Nephron progenitor cell (in vitro differentiated cells): Measurements from ENCODE around the gene GFRA1.

Experiments
- DNase-seq: peaks from one replicate; pipeline ENCODE4 v3.0.0; 2021
- H3K27ac Mint-ChIP-seq: 2 replicates; pipeline ENCODE4 v1.8.0; 2021; ENCODE audit warnings: mild to moderate bottlenecking, moderate library complexity, mixed read lengths
- H3K27me3 Mint-ChIP-seq: 2 replicates; pipeline ENCODE4 v1.8.0; 2021; ENCODE audit warnings: mild to moderate bottlenecking, low read depth, mixed read lengths; ENCODE audit not compliant: poor library complexity
- H3K36me3 Mint-ChIP-seq: 2 replicates; pipeline ENCODE4 v1.8.0; 2021; ENCODE audit warnings: low read depth, mixed read lengths
- H3K4me1 Mint-ChIP-seq: 2 replicates; pipeline ENCODE4 v1.8.0; 2021; ENCODE audit warnings: mixed read lengths
- H3K4me3 Mint-ChIP-seq: 2 replicates; pipeline ENCODE4 v1.8.0; 2021; ENCODE audit warnings: mild to moderate bottlenecking, moderate library complexity, mixed read lengths
- H3K9me3 Mint-ChIP-seq: 2 replicates; pipeline ENCODE4 v1.8.0; 2021; ENCODE audit warnings: mild to moderate bottlenecking, moderate library complexity, mixed read lengths
- TF ChIP-seq, protein P1 (sequence below): fragments of 200-600 bp; sonication (generic); IDR thresholded peaks from 2 replicates; pipeline ENCODE4 v1.5.0; 2021; ENCODE audit warnings: antibody characterized with exemption

GFRA1 gene

DNA sequence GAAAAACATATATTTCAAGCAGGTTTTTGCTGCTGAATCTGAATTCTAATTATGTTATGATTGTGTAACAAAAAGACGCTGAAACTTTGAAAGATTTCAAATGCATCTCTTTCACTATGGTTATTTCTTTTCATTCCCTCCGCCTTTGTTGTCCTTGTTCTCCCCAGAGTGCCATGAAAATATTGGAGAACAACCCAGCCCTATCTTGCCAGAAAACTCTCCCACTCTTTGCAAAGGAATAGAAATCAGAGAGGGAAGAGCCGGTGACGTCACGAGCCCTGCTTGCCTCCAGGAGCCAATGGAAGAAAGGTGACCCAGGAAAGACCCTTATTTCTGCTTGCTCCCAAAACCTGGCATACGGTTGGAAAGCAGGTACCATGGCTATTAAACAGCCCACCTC is 3.4 kb downstream of the GFRA1 start:
- TF ChIP-seq, protein P1, sequence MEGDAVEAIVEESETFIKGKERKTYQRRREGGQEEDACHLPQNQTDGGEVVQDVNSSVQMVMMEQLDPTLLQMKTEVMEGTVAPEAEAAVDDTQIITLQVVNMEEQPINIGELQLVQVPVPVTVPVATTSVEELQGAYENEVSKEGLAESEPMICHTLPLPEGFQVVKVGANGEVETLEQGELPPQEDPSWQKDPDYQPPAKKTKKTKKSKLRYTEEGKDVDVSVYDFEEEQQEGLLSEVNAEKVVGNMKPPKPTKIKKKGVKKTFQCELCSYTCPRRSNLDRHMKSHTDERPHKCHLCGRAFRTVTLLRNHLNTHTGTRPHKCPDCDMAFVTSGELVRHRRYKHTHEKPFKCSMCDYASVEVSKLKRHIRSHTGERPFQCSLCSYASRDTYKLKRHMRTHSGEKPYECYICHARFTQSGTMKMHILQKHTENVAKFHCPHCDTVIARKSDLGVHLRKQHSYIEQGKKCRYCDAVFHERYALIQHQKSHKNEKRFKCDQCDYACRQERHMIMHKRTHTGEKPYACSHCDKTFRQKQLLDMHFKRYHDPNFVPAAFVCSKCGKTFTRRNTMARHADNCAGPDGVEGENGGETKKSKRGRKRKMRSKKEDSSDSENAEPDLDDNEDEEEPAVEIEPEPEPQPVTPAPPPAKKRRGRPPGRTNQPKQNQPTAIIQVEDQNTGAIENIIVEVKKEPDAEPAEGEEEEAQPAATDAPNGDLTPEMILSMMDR: no peak
- peaks cover 76% of the 10 kb centered on the region for H3K27me3 Mint-ChIP-seq
- no peaks in the 10 kb centered on the region for H3K36me3 Mint-ChIP-seq
- H3K4me1 Mint-ChIP-seq: peaks cover 24% of the 10 kb centered on the region
- H3K27ac Mint-ChIP-seq: no peak overlapping the region
- no peak overlapping the region for H3K4me3 Mint-ChIP-seq
- H3K9me3 Mint-ChIP-seq: no peaks in the 10 kb centered on the region
- DNase-seq: no peak

DNA sequence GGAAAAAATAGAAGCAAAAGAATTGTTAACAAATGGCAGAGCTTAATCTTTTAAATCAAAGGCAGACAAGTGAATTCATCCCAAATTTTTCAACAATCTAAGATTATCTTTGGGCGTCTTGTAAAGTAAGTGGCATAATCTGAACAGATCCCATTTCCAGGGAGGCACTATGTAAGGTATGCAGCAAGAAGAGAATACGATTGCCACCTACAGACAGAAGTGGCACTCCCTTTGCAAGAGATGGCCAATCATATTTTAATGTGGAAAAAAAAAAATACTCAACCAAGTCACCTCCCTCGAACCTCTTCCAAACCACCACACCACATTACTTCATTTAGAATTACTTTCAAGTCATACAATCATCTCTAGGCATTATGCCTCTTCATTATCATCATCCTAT is 4.0 kb downstream of the GFRA1 start:
- Mint-ChIP-seq H3K4me3 (no peak overlapping the region), H3K4me1 (peaks cover 18% of the 10 kb centered on the region), H3K27ac (no peak overlapping the region), H3K36me3 (no peaks in the 10 kb centered on the region), H3K27me3 (peaks cover 69% of the 10 kb centered on the region), H3K9me3 (no peaks in the 10 kb centered on the region)
- DNase-seq: no peak
- TF ChIP-seq, protein P1: no peak

DNA sequence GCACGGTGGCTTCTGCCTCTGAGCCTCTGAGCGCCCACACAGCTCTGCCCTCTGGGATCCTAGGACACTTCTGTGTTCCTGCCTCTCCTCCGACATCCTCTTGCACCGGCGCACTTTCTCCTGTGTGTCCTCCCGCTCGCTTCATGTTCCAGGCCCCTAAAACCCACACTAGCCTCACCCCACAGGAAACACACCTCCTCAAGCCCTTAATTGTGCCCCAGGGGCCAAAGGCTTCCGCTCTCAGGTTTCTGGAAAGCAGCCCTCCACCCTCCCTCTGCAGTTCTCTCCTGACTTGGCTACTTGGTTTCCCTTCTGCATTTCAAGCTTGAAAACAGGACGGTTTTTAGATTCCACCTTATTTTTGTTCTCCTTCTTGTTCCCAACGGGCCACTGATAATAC is 7.3 kb downstream of the GFRA1 start:
- Mint-ChIP-seq H3K27ac (no peak overlapping the region), H3K4me3 (no peak overlapping the region)

DNA sequence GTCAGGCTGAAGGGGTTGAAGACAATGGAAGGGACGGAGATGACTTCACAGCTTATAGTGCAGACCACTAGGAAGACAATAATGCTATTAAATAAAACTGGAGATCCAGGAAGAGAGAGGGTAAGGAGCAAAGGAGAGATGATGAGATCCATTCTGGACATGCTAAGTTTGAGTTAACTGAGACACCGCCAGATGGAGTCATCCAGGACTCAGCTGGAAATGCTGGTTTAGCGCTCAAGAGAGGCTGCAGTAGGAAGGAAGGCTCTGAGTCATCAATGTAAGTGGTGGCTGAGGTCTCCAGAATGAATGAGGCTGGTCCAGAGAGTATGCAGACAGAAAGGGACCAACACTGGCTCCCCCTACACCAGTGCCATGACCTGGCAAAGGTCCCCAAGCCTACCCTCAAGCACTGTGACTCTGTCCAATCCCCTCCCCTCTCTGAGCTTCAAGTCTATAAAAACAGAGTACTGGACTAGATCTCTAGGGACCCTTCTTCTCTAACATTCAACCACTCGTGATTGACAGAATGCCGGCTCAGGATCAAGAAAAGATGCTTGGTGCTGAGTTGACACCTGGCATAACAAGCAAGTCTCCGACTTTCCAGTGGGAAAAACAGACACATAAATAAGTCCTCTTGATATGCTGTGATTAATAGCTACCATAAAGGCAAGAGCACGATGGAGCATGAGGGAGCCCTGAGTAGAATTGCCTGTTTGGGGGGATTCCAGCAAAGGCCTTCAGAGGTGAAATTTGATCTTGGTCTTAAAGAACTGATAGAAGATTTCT is 8.9 kb downstream of the GFRA1 start:
- no peaks in the 10 kb centered on the region for H3K36me3 Mint-ChIP-seq
- H3K27ac Mint-ChIP-seq: no peak overlapping the region
- H3K4me1 Mint-ChIP-seq: no peaks in the 10 kb centered on the region
- TF ChIP-seq, protein P1: no peak
- H3K4me3 Mint-ChIP-seq: no peak overlapping the region
- H3K27me3 Mint-ChIP-seq: peaks cover 39% of the 10 kb centered on the region
- H3K9me3 Mint-ChIP-seq: no peaks in the 10 kb centered on the region
- DNase-seq: no peak

More for the DNA sequence above, 7.3 kb downstream of the GFRA1 start:
- H3K4me1 Mint-ChIP-seq: peaks cover 5% of the 10 kb centered on the region
- H3K36me3 Mint-ChIP-seq: no peaks in the 10 kb centered on the region
- DNase-seq: no peak
- H3K9me3 Mint-ChIP-seq: no peaks in the 10 kb centered on the region
- peaks cover 48% of the 10 kb centered on the region for H3K27me3 Mint-ChIP-seq
- TF ChIP-seq, protein P1: no peak

DNA sequence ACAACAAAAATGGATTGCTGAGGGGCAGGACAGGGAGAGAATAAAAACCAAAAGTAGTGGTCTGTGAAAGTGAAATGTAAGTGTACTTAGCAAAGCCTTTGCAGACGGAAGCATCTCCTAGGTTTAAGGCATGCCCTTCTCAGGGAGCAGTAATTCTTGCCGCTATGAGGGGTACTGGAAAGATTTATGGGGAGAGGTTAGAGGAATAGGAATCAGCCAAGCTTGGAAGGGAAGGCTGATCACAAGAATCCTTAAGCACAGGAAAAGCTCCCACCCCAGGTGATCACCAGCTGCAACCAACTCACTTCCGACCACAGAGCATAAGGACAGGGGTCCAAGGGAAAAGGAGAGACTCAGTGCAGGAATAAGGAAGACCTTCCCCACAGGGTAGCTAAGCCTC is 10.3 kb downstream of the GFRA1 start:
- Mint-ChIP-seq H3K4me1 (no peaks in the 10 kb centered on the region), H3K4me3 (no peak overlapping the region), H3K27me3 (peaks cover 31% of the 10 kb centered on the region), H3K9me3 (no peaks in the 10 kb centered on the region), H3K36me3 (no peaks in the 10 kb centered on the region), H3K27ac (no peak overlapping the region)
- TF ChIP-seq, protein P1: no peak
- no peak for DNase-seq

DNA sequence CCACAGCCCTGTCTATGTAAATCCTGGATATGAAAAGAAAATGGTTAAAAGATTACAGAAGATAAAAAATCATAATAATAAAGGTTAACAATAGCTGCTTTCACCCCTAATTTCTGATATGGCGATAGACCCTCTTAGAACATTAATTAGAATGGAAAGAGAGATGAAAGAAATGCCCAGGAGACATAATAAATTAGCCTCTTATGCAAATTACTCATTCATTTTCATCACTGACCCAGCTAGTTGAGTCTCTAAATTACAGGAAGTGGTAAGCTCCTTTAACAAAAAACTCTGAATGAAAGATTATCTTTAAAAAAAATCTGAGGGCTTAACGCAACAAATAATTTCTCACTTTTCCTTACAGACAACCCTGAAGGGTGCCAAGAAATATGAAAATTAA is 12.4 kb downstream of the GFRA1 start:
- Mint-ChIP-seq H3K36me3 (no peaks in the 10 kb centered on the region), H3K4me3 (no peak overlapping the region), H3K4me1 (peaks cover 3% of the 10 kb centered on the region), H3K9me3 (no peaks in the 10 kb centered on the region), H3K27me3 (peaks cover 36% of the 10 kb centered on the region), H3K27ac (no peak overlapping the region)
- DNase-seq: no peak
- TF ChIP-seq, protein P1: no peak
